Posterior vena cava (tissue), 2 donors: ENCODE results near the gene GABRD. TPM values are rescaled to one million over a fixed set of nuclear protein-coding genes. Genes with fewer than 3 reads are reported as not detected.

Experiments used
- DNase-seq: peaks from one replicate; pipeline ENCODE4 v3.0.0-alpha.2; 2020; ENCODE audit warnings: low spot score
- intact Hi-C, 2 donors: fragments of 100-400 bp; cut with DNase I; formaldehyde crosslinking; loops; one replicate each; pipeline versions ENCODE4 v1.14.1 to v1.14.2; 2022 to 2023
- total RNA-seq, 2 donors: library from RNA; stranded (reverse); fragmentation: NEBNext Ultra II Directional; extraction: Animal tissue kit (Norgen Biotek cat#: 25700); gene quantifications; one replicate each; pipeline ENCODE4 v1.2.1, GENCODE V29; 2021
- donor health status: DM: yes; HTN: yes; CAD: no.
- donor health status: DM: yes; HTN: yes; CAD: no.

The GABRD gene
- total RNA-seq, 2 donors from 2014 or later: 0.29 to 0.88 TPM

- no peak for DNase-seq
- intact Hi-C loops: no loop called here
Observed at GRCh38 chr1:2009101-2010053, 9.8 kb upstream of the GABRD start.

- intact Hi-C loops: no loop called here
- DNase-seq: no peak
Observed at GRCh38 chr1:2014181-2014580, 5.0 kb upstream of the GABRD start.

- intact Hi-C loops: no loop called here
- DNase-seq: no peak
Observed at GRCh38 chr1:2014741-2015735, 4.1 kb upstream of the GABRD start.

- intact Hi-C loops: no loop called here
- no peak for DNase-seq
Observed at GRCh38 chr1:2016123-2016522, 3.0 kb upstream of the GABRD start.

- DNase-seq: no peak
- intact Hi-C loops: no loop called here
Observed at GRCh38 chr1:2018217-2019171, 651 bp upstream of the GABRD start.

GRCh38 chr1:2019571-2020309 is 595 bp downstream of the GABRD start:
- intact Hi-C loops: no loop called here
- DNase-seq: no peak

- intact Hi-C loops: no loop called here
- DNase-seq: no peak
Observed at GRCh38 chr1:2020310-2020655, 1.1 kb downstream of the GABRD start.

- intact Hi-C loops: no loop called here
- DNase-seq: no peak
Observed at GRCh38 chr1:2021550-2021949, 2.4 kb downstream of the GABRD start.

- no peak for DNase-seq
- intact Hi-C loops: no loop called here
Observed at GRCh38 chr1:2022063-2022770, 3.1 kb downstream of the GABRD start.

- intact Hi-C loops: no loop called here
- no peak for DNase-seq
Observed at GRCh38 chr1:2023187-2023586, 4.0 kb downstream of the GABRD start.

GRCh38 chr1:2024451-2024850 is 5.3 kb downstream of the GABRD start:
- intact Hi-C loops: no loop called here
- DNase-seq: no peak

- no peak for DNase-seq
- intact Hi-C loops: no loop called here
Observed at GRCh38 chr1:2024887-2025286, 5.7 kb downstream of the GABRD start.

- no peak for DNase-seq
- intact Hi-C loops: no loop called here
Observed at GRCh38 chr1:2025491-2025981, 6.4 kb downstream of the GABRD start.

GRCh38 chr1:2027961-2028583 is 8.9 kb downstream of the GABRD start:
- intact Hi-C loops: no loop called here
- DNase-seq: no peak

GRCh38 chr1:2028870-2029560 is 9.9 kb downstream of the GABRD start:
- DNase-seq: no peak
- intact Hi-C loops: no loop called here

GRCh38 chr1:2029561-2029960 is 10.4 kb downstream of the GABRD start:
- no peak for DNase-seq
- intact Hi-C loops: no loop called here
